Lower leg skin (tissue), 4 donors: Measurements from ENCODE around the gene OR10A3. TPM values are rescaled to one million over a fixed set of nuclear protein-coding genes. Genes with fewer than 3 reads are reported as not detected.

Experiments
- DNase-seq, 2 donors: peaks; one replicate each; pipeline ENCODE4 v3.0.0-alpha.2; 2019; ENCODE audit warnings: low spot score in 2 of 2
- H3K4me3 ChIP-seq: fragments of 200-600 bp; sonication (generic); 2 replicates; pipeline ENCODE4 v1.5.1; 2017; ENCODE audit warnings: mild to moderate bottlenecking, low read depth; ENCODE audit not compliant: poor library complexity, severe bottlenecking
- POLR2A ChIP-seq, 2 donors: fragments of 450-650 bp; IDR thresholded peaks; one replicate each; pipeline ENCODE4 v1.6.1; 2016 to 2017; ENCODE audit warnings: antibody characterized with exemption in 2 of 2, mild to moderate bottlenecking in 1 of 2, moderate library complexity in 1 of 2
- WGBS, 2 donors: methylation state at CpG; one replicate each; pipeline ENCODE4 v1.1.5; 2018; 5-methylcytosine and 5-hydroxymethylcytosine counted together
- intact Hi-C: fragments of 100-400 bp; cut with DNase I; formaldehyde crosslinking; loops from one replicate; pipeline ENCODE4 v1.15.0; 2023; ENCODE audit warnings: low total_unique reads
- total RNA-seq, 4 donors: library from RNA; depleted of rRNA; stranded (reverse); fragments of >200 nt; gene quantifications; one replicate each; pipeline ENCODE4 v1.1.0, GENCODE V29; 2016
- TF ChIP-seq, protein P1 (sequence below), 3 donors: fragments of 450-650 bp; IDR thresholded peaks; one replicate each; pipeline ENCODE4 v1.5.1; 2016; ENCODE audit warnings: antibody characterized with exemption in 3 of 3, mild to moderate bottlenecking in 3 of 3, moderate library complexity in 2 of 3

OR10A3 gene
- total RNA-seq, 4 donors from 2014 or later = 0.34 to 2.7 TPM; not detected in 2

DNA sequence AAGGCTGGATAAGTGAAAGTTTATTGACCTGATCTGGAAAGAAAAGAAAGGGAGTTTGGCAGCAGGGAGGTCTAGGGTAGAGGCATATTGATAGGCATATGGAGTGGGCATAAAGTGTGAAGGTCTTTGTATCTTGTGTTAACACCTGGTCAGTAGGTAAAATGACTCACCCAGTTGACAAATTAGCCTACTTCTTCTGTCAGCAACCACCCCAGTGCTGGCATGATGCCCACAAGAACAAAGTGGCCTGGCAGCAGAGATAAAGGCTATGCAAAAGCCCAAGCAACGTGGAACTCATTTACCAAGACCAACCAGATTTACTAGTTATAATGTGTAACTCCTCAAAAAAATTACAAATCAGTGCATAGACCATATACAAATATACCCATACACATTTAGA, 4.9 kb downstream of the OR10A3 start:
- intact Hi-C loops = no loop called here
- TF ChIP-seq, protein P1, sequence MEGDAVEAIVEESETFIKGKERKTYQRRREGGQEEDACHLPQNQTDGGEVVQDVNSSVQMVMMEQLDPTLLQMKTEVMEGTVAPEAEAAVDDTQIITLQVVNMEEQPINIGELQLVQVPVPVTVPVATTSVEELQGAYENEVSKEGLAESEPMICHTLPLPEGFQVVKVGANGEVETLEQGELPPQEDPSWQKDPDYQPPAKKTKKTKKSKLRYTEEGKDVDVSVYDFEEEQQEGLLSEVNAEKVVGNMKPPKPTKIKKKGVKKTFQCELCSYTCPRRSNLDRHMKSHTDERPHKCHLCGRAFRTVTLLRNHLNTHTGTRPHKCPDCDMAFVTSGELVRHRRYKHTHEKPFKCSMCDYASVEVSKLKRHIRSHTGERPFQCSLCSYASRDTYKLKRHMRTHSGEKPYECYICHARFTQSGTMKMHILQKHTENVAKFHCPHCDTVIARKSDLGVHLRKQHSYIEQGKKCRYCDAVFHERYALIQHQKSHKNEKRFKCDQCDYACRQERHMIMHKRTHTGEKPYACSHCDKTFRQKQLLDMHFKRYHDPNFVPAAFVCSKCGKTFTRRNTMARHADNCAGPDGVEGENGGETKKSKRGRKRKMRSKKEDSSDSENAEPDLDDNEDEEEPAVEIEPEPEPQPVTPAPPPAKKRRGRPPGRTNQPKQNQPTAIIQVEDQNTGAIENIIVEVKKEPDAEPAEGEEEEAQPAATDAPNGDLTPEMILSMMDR (IDR thresholded peaks at IDR 0.05) = no peak
- no peak for TF ChIP-seq POLR2A (IDR thresholded peaks at IDR 0.05)
- 33 to 50% methylated on average over 1 of the region's 1 CpG for WGBS, 2 donors
- DNase-seq = no peak
- no peak overlapping the region for H3K4me3 ChIP-seq

DNA sequence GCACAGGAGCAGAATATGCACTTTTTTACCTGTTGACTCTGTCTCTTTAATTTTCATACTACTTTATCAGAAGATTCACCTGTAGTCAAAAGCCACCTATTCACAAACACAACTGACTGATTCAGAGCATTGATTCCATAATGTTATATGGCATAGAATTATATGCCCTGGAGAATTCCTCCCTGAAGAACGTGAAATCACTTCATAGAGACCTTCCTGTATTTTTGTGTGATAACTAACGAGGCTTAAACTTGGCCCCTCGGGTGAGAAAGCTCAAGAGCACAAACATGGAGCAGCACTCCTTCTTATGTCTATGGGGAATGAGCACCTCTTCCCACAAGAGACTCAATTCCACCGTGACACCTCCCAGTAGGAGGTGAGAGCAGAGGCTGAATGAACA, 10.3 kb downstream of the OR10A3 start, which contains the start of gene OR10A6:
Gene OR10A6, minus strand, starts transcription at position 101 of the 400 bp plus-strand sequence. CDS start 2,606 bp downstream, outside the sequence.
- WGBS, 2 donors = 68 to 88% methylated on average over 4 of the region's 4 CpGs
- intact Hi-C loops = no loop called here
- DNase-seq = no peak
- no peak within 1 kb of the TSS for H3K4me3 ChIP-seq
- TF ChIP-seq POLR2A (IDR thresholded peaks at IDR 0.05) = no peak
- TF ChIP-seq, protein P1 (IDR thresholded peaks at IDR 0.05) = no peak

DNA sequence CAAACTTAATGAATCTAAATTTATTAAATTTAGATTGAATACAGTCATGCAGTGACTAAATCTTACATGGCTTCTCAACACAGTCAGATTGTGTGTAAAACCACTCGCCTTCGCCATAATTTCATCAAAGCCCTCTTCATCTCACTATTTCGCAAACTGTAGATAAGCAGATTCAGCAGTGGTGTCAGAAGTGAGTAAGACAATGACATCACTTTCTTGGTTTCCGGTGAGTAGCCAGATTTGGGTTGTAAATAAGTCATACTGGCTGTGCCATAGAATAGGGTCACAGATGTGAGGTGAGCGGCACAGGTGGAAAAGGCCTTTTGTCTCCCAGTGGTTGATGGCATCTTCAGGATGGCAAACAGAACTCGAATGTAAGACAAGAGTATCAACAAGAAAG, 13.9 kb downstream of the OR10A3 start:
- 83 to 84% methylated on average over 6 of the region's 6 CpGs for WGBS, 2 donors
- H3K4me3 ChIP-seq = no peak overlapping the region
- DNase-seq = no peak
- no peak for TF ChIP-seq POLR2A (IDR thresholded peaks at IDR 0.05)
- TF ChIP-seq, protein P1 (IDR thresholded peaks at IDR 0.05) = no peak
- intact Hi-C loops = no loop called here

DNA sequence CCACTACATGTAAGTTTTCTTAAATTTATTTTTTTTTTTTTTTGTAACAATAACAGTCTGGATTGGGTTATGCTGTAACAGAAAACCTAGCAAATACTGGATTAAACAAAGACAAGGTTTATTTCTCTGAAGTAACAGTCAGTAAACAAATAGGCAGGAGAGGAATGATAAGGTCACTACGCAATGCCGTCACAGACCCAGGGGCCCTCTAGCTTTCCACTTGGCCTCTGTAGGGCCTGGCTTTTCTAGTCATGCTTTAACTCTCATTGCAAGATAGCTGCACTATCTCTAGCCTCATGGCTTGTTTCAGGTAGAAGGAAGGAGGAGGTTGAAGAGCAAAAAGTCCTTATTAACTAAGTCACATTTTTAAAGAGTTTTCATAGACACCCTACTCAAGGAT, 17.0 kb downstream of the OR10A3 start:
- no peak overlapping the region for H3K4me3 ChIP-seq
- no peak for TF ChIP-seq POLR2A (IDR thresholded peaks at IDR 0.05)
- TF ChIP-seq, protein P1 (IDR thresholded peaks at IDR 0.05) = no peak
- intact Hi-C loops = no loop called here
- DNase-seq = no peak
- 92 to 95% methylated on average over 2 of the region's 2 CpGs for WGBS, 2 donors

DNA sequence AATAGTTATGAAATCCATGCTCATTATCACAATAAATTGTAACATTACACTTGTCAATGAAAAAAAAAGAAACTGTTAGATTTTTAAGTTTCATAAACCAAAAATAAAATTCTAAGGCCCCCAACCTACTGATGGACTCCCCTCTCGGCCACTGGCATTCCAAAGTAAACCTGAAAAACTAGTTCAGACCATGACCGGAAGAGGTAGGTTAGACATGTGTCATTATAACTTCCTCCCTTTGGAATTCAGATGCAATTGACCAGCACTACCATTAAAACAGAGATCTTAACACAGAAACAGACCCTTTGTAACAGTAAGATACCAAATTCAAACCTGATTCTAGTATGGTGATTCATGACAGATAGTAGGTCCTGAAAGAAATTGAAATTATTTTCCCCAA, 23.4 kb downstream of the OR10A3 start:
- no peak for DNase-seq
- 57 to 65% methylated on average over 2 of the region's 2 CpGs for WGBS, 2 donors
- no peak for TF ChIP-seq POLR2A (IDR thresholded peaks at IDR 0.05)
- TF ChIP-seq, protein P1 (IDR thresholded peaks at IDR 0.05) = no peak
- intact Hi-C loops = no loop called here
- no peak overlapping the region for H3K4me3 ChIP-seq

DNA sequence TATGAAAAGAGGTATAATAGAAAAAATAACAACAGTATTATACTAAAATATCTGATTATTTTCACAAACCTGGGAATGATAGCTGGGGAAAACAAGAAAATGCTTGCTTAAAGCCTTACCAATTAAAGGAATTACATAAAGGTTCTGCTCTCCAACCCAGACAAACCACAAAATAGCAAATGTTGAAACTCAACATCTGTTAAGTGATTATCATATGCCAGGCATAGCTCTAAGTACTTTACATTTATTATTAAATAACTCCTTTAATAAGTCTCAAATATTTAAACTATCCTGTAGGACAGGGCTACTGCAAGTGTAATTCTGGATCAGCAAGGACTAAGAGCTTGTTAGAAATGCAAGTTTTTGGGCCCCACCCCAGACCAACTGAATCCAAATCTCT, 30.5 kb downstream of the OR10A3 start:
- TF ChIP-seq, protein P1 (IDR thresholded peaks at IDR 0.05) = no peak
- TF ChIP-seq POLR2A (IDR thresholded peaks at IDR 0.05) = no peak
- no peak for DNase-seq
- intact Hi-C loops = no loop called here
- H3K4me3 ChIP-seq = no peak overlapping the region
